GM12891 (cell line): ENCODE results near the gene C11orf68.
"Not testable (repeated sequence)": the region's sequence is repeated elsewhere in the genome, so short reads cannot be mapped to it uniquely, and the experiment has no call there.

Source experiments
- DNase-seq: peaks from one replicate; pipeline ENCODE4 v3.0.0; 2011; ENCODE audit warnings: low spot score; ENCODE audit not compliant: insufficient read length
- FAIRE-seq: peaks from 2 replicates; lab custom pipeline; 2011; peaks lifted over from hg19 to GRCh38; lab: Jason Lieb, UNC
- PAX5 ChIP-seq: IDR thresholded peaks from 2 replicates; pipeline ENCODE4 v1.6.1; 2011; ENCODE audit warnings: low read length, moderate library complexity, mild to moderate bottlenecking; ENCODE audit not compliant: insufficient read depth, severe bottlenecking
- POLR2A ChIP-seq: IDR thresholded peaks from 2 replicates; pipeline ENCODE4 v1.6.1; 2011; ENCODE audit warnings: low read depth, low read length, control low read depth
- POLR2AphosphoS5 ChIP-seq: IDR thresholded peaks from 2 replicates; pipeline ENCODE4 v1.6.1; 2011; ENCODE audit warnings: low read depth, low read length, control low read depth
- POU2F2 ChIP-seq: IDR thresholded peaks from 2 replicates; pipeline ENCODE4 v1.6.1; 2011; ENCODE audit warnings: low read depth, mild to moderate bottlenecking, control low read depth, low read length, moderate library complexity
- SPI1 ChIP-seq: IDR thresholded peaks from 2 replicates; pipeline ENCODE4 v1.6.1; 2011; ENCODE audit warnings: low read depth, low read length, control low read depth
- TAF1 ChIP-seq: IDR thresholded peaks from 2 replicates; pipeline ENCODE4 v1.6.1; 2011; ENCODE audit warnings: low read depth, low read length, control low read depth

C11orf68 gene

DNA sequence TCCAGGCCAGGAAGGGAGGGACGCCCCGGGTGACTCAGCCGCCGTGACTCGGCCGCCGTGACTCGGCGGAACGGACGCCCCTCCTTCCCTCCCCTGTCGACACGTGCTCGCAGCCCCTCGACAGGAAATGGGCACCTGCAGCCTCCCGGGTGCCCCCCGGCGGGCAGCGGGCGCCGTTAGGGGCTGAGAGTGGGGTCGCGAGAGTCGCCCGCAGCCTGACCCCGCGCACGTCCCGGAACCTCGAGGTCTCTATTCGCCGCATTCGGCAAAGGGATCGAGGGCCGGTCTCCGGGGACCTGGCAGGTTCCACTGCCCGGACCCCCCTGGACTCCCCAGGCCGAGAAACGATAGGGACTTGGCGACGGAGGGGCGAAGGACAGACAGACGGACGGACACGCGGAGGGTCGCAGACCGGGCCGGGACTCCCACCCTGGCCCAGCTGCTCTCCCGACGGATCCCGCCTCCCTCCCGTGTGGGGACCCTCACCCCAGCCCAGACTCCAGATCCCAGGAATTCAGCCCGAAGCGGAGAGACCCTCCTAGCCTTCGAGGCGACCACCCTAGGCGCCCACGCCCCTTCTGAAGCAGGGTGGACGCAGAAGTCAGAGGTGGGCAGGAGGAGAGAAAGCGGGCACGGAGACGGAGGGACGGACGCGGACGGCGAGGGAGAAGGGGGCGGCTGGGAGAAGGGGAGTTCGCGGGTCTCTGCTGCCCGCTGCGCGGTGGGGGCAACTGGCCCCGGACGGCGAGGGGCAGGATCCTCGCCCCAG is 19.3 kb downstream of the C11orf68 start:
- peak; percentile 53 for DNase-seq
- no peak for TF ChIP-seq TAF1
- no peak for TF ChIP-seq POU2F2
- TF ChIP-seq POLR2A, result no peak
- TF ChIP-seq POLR2AphosphoS5, result no peak
- no peak for TF ChIP-seq PAX5
- no peak for TF ChIP-seq SPI1
- peak; percentile 20 for FAIRE-seq

DNA sequence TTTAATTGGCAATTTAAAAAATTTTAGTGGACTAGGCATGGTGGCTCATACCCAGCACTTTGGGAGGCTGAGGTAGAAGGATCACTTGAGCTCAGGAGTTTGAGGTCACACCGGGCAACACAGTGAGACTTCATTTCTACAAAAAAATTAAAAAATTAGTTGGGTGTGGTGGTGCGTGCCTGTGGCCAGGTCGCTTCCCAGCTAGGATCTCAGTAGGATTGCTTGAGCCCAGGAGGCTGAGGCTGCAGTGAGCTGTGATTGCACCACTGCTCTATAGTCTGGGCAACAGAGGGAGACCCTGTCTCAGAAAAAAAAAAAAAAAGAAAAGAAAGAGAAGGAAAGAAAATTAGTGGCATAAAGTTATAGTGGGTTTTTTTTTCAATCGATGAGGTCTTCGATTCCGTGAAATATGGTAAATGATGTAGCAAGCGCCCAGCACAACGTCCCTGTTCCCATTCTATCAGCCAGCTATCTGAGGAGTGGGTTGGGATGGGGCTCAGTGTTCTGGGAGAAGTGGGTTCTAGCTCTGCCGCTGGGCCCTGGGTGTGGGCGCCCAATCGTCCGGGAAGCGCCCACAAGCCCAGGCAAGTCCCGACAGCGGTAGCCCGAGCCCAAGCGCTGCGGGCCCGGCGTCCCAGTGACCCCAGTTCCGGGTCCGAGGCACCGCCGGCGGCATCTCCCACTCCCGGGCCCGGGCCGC is 20.1 kb downstream of the C11orf68 start:
- TF ChIP-seq POU2F2, result no peak
- no peak for TF ChIP-seq POLR2A
- no peak for TF ChIP-seq TAF1
- no peak for TF ChIP-seq SPI1
- no peak for TF ChIP-seq POLR2AphosphoS5
- TF ChIP-seq PAX5, result no peak
- no peak for FAIRE-seq
- no peak for DNase-seq

DNA sequence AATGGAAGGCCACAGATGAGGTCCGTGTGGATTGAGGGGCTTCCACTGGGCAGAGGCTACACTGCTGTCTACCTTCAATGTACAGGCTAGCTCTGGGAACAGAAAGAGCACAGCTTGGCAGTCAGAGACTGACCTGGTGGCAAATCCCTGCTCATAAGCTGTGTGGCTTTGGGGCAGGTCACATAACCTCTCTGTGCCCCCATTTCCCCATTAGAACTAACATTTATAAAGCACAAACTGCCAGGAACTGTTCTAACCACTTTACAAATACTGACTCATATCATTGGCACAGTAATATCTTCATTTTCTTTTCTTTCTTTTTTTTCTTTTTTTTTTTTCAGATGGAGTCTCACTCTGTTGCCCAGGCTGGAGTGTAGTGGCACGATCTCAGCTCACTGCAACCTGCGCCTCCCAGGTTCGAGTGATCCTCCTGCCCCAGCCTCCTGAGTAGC is 21.8 kb downstream of the C11orf68 start:
- DNase-seq (no peak), FAIRE-seq (no peak)
- TF ChIP-seq PAX5 (no peak), POLR2AphosphoS5 (no peak), SPI1 (no peak), POLR2A (no peak), POU2F2 (no peak), TAF1 (no peak)

DNA sequence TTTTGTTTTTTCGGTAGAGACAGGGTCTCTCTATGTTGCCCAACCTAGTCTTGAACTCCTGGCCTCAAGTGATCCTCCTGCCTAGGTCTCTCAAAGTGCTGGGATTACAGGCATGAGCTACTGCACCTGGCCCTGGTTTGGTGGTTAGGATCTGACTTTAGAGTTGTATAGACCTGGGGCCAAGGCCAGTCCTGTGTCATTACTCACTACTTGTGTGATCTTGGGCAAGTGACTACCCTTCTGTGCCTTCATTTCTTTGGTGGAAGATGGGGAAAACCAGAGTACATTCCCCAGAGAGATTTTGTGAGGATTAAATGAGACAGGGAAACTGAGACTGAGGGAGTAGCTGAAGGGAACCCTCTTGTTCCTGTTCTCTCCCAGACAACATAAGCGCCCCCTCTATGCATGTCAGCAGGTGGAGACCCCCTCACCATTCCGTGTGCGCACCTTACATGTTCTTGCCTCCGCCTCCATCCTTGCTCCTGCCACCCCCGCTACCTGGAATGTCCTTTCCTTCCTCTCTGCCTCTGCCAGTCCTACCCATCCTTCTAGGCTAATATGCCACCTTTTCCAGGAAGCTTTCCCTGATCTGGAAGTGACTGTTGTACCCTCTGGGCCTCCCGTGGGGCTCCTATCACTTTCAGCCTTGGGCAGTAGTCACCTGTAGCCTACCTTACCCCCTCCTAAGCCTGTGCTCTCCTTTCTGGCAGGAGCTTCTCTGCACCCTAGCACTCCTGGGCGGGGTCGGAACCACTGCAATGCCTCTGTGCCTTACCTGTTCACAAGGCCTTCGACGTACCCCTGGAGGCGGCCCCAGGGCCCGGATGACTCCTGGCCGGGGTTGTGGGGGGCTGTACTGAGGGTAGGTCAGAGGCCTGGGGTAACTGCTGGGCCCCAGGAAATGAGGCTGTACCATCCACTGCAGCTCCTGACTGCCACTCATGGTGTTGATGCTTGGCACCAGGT is 22.5 kb downstream of the C11orf68 start:
- TF ChIP-seq POU2F2 (no peak), PAX5 (no peak), SPI1 (no peak), POLR2AphosphoS5 (no peak), TAF1 (no peak), POLR2A (no peak)
- FAIRE-seq, result no peak
- DNase-seq, result no peak

DNA sequence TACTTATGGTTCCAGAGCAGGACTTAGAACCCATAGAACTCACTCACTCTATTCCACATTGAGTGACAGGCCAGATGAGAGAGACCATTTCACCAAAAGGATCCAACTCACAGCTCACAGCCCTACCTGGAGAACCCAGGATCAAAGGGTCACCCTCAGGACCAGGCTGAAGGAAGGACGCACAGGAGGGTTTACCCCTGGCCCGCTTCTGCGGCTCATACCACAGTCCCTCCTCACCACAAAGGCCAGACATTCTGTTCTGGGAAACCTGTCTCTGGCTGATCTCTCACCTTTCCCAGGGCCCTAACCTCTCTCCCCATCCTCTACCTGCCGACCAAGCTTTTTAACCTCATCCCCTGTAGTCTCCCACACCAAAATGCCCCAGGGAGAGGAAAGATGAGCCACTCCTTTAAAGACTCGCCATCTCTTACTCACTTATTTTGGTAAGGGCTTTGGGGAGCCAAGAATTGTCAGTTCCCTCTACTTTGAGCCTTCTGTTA is 23.3 kb downstream of the C11orf68 start:
- DNase-seq (no peak), FAIRE-seq (no peak)
- TF ChIP-seq SPI1 (no peak), PAX5 (no peak), POLR2AphosphoS5 (no peak), POLR2A (no peak), TAF1 (no peak)

DNA sequence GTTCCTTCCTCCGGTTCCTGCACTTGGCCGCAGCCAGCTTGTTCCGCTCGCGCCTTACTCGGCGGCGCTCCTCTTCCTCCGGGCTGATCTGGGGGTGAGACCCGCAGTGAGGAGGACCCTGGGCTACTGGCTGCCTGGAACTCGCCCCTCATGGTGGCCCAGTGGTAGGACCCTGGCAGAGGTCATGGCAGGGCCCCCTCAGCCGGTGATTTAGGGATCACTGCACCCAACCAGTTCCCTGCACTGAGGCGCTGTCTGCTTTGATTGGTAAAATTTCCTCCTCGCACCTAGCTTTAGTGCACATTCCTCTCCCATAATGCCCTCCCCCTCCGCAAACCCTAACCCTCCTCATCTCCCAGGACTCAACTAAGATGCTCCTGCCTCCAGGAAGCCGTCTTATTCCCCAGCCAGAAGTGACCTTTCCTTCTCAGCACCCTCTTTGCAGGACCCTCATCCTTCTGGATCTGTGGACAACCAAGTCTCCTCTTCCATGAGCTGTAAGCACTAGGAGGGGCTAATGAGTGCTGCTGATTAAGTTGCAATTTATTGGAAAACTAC is 24.7 kb downstream of the C11orf68 start:
- TF ChIP-seq TAF1 (no peak), POLR2AphosphoS5 (no peak), SPI1 (peak; percentile 63)
- peak; percentile 41 for FAIRE-seq
- no peak for DNase-seq

DNA sequence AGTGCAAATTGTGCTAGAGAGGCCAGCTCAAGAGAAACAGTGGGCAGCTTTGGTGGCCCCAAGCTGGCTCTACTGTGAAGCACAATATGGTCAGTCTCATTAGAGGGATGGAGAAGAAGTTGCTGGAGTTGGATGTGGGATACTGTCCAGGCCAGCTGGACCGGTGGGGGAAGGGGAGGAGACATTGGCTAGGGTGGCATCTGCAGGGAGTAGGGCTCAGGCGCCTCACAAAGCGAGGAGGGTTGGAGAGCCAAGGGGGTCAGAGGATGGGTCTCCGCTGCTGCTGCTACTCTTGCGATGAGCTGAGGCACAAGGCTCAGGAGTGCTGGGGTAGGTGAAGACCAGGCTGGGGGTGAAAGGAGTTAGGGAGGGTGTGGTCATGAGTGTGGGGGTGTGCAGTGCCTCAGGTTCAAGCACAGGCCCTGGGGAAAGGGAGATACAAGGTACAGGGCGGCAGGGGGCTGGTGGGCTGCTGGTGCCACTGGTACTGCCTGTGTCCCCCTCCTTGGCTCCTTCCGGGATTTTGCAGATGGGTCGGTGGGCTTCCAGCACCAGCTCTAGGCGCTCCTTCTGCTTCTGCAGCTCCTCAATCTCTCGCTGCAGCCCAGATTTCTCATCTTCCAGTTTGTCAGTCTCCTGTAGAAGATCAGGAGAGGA is 26.1 kb downstream of the C11orf68 start:
- TF ChIP-seq POU2F2 (no peak), POLR2A (peak; percentile 19; the same call in 1 of the 2 replicates), TAF1 (no peak)
- FAIRE-seq (no peak), DNase-seq (no peak)

DNA sequence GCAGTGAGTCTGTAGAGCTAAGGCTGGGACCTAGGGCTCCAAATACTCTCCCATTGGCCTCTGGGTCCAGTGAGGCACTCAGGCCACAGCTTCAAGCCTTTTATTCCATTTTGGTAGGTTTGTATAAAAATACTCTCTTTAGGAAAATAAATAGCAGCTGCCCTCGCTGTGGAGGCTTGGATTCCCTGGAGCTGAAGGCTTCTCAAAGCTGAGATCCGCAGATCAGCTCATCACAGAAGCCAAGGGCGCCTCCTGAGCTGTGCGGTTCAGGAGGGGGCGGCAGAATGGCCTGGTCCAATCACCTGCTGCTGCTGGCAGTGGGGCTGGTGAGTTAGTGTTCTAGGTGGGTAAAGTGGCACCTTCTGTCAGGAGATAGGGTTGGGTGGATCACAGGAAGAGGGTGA is 26.7 kb downstream of the C11orf68 start:
- FAIRE-seq, result peak; percentile 48
- DNase-seq, result not testable (repeated sequence)
